Stimulated activated CD8-positive, alpha-beta memory T cell treated with anti-CD3 and anti-CD28 coated beads, Interleukin-12 subunit alpha, Interleukin-12 subunit beta, amount 100 ng/mL, for 4 hours (primary cell): ENCODE data around the gene FRAS1.
"Not testable (repeated sequence)": the region's sequence is repeated elsewhere in the genome, so short reads cannot be mapped to it uniquely, and the experiment has no call there.

Experiments
- DNase-seq: peaks from one replicate; pipeline ENCODE4 v3.0.0-alpha.2; 2020; ENCODE audit warnings: low read depth

The FRAS1 gene

DNA sequence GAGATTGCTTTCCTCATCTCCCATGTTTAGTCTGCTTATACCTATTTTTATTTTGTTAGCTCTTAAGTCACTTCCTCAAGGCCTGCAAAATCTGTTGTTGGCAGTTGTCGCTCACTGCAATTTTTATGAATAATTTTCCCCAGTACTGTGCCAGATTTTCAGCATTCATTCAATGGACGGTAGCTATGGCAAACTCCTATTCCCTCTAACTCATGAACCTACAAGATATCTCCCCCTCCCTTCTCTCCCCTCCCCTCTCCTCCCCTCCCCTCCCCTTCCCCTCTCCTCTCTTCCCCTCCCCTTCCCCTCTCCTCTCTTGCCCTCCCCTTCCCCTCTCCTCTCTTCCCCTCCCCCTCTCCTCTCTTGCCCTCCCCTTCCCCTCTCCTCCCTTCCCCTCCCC lies 160.4 kb downstream of the FRAS1 start:
- DNase-seq, result no peak

DNA sequence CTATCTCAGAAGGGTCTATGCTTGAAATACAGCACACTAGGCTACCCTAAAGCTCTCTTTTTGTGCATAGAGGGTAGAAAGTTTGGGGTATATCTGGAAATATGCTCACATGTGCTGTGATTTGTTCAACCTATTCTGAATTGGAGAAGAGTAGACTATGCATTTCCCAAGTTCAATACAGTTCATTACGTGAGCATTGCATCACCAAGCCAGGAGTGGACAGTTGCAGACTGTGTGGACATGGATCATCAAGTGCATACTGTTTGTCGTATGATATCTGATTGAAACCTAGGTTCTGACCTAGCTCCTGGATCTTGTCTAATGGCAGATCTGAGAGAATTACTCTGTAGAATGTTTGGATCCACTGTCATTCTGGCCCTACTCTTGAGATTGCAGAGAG lies 161.1 kb downstream of the FRAS1 start:
- no peak for DNase-seq

DNA sequence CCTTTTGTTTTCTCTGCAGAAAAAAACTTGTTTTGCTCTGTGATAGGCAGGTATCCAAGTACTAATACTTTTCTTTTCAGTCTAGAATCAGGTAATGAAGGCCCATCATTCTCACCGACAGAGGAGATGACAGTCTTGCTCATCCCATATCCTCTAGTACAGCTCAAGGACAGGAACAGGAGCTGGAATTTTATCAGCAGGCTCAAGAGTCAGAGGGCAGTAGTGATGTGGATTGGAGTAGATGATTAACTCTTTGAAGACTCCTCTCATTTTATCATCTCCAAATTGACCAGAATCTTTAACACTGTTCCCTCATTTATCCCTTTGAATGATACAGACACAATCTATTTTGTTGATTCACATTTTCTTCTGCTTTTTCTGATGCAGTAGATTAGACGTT lies 162.7 kb downstream of the FRAS1 start:
- no peak for DNase-seq

DNA sequence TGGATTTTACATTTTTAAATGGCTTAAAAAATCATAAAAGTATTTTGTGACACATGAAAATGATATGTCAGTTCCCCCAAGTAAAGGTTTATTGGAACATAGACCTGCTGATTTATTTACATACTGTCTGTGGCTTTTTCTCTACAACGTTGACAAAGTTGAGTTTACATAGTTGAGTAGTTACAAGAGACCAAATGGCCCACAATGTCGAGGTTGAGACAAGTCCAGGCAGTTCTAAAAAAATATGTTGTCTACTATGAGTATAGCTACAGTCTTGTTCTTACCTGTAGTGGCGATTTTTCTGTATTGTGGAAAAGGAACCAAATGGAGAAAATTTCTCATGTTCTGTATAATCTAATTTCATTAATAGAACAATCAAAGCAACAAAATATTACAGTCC lies 163.2 kb downstream of the FRAS1 start:
- no peak for DNase-seq

DNA sequence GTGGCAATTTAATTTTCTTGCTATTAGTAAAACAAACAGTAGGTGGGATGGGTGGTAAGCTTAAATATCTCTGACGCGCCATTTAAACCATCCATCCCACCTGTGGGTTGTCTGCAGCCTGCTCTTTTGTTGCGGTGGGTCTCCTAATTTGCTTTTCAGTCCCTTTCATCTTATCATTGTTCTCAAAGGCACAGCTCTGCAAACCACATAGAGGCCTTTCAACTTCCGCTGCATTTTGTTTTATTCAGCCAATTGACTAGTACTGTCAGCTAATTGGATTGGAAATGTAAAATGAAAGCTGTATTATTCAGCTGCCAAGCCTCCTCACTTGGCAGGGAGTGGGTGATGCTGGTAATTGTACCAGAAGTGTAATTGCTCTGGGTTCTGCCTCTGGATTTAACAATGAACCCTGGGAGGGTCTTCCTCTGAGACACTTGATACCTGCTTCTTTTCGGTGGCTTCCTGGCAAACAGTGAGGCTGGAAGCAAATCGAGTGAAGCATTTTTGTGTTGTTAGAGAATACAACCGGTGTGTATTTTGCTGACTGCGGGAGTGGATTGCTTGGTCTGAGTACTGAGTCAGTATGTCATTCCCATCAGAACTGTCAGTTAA lies 165.6 kb downstream of the FRAS1 start:
- DNase-seq, result no peak

DNA sequence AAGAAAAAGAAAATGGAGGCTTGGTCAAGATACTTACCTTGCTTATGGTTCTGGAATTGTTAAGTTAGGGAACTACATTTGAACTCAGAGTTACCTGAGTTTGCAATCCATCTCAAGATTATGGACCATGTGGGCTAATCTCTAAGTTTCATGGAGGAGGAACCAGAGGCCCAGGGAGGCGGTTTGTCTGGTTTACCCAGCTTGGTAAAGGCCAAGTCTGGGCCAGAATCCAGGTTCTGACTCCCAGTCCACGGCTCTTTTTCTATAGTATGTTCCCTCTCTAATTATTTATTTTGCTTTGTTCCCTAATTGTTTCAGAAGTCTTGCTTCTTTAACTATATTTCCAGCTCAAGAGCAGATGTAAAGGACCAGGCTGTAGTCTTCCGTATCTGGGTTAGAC lies 168.1 kb downstream of the FRAS1 start:
- no peak for DNase-seq

DNA sequence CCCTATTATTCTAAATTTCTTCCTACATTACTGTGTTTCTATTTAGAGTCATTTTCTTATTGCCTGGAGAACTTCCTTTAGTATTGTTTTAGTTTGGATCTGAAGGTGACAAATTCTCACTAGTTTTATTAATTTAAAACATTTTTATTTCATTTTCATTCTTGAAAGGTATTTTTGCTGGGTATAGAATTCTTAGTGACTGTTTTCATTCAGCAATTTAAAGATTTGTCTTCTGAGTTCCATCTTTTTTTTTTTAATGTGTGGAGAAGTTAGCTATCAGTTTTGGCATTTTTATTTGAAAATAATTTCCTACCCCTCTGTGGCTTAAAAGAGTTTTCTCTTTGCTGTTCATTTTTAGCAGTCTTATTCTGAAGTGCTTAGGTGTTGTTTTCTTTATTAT lies 169.2 kb downstream of the FRAS1 start:
- DNase-seq, result no peak

DNA sequence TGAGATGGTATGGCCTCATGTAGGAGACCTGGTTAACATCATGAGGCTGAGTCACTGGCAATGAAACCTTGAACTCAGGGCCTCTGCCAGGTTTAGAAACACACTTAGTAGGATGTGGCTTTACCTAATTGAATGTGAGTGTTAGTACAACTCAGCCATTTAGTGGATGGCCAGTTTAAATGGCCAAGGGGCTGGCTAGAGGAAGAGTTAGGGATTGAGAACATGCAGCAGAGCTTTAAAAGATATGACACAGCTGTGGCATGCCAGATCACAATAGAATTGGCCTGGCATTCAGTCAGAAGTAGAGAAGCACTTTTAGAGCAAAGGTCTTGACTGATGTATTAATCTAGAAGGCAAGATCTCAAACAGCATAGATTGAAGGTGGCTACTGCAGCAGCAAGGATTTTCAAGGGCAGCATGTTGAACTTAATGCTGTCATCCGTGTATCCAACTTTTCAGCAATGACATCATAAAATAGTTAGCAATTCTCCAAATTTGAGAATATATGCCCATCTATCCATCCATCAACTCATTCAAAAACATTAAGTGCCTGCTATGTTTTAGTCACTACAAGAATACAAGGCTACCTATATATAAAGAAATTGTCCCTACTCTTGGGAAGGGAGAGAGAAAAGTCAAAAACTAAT lies 170.4 kb downstream of the FRAS1 start:
- no peak for DNase-seq

DNA sequence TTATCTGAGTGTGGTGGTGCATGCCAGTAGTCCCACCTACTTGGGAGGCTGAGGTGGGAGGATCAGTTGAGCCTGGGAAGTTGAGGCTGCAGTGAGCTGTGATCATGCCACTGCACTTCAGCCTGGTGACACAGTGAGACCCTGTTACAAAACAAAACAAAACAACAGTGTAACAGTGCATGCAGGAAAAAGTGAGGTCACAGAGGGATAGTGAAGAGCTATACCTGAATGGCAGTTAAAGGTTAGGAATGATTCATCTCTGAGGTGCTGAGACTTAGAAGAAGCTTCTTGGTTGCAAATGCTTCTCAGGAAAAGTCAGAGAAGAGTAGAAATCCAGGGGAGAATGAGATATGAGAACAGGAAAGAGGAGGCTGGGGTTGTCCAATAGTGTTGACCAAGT lies 178.7 kb downstream of the FRAS1 start:
- no peak for DNase-seq

DNA sequence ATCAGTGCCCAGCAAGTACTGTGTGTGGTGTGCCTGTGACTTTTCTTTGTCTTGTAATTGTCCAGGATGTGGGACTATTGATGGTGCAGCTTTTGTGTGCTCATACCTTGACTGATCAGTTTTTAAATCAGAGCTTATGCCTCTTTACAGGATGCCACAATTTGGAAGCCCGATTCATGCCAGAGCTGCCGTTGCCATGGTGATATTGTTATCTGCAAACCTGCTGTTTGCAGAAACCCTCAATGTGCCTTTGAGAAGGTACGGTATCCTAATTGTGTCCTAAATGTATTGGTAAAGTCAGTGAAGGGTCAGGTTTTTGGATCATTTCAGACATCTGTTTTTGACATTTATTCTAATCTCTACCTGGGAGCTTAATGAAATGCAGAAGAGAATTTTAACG lies 180.2 kb downstream of the FRAS1 start:
- DNase-seq, result no peak

DNA sequence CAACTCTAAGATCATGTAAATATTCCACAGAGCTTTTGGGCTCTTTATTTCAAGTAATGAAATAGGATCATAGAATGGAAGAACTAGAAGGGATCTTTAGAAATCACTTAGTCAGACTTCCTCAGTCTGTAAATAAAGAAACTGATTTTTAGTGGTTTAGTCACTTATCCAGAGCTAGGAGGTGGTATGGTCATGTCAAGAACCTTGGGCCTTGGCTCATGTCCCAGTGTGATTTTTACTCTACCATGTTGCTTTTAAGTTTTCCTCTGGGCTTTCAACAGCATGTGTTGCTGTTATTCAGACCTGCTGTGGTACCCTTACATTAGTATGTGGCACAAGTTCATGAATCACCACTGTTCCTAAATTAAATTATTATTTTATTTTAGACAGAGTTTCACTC lies 184.9 kb downstream of the FRAS1 start:
- no peak for DNase-seq

DNA sequence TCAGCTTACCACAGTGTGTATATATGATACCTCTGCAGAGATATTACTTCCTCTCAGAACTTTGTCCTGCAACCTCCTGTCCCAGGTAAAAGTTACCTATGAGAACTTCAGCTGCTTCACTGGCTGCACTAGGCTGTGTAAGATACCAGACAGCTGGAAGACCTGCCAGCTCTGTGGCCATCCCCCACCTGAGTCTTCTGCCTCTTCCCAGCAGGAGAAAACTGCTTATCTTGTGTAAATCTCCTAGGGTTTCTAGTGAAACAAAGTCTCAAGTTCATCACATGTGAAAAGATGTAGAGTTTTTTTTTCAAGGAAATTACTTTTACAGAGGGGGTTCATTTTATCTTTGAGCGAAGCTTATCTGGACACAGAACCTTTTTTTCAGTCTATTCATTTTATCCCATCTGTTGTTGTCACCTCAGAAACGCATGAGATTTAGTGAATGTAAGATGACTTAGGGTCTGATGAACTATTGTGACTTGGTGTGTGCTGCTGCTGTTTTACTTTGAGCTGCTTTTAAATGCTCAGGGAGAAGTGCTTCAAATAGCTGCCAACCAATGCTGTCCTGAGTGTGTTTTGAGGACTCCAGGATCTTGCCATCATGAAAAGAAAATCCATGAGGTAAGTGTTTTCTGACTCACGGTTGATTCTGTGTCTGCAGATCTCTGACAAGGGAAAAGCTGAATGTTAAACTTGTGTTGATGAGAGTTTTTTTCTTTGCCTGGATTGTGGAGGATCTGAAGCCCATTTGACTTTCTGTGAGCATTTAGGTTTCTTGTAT lies 187.8 kb downstream of the FRAS1 start:
- no peak for DNase-seq

DNA sequence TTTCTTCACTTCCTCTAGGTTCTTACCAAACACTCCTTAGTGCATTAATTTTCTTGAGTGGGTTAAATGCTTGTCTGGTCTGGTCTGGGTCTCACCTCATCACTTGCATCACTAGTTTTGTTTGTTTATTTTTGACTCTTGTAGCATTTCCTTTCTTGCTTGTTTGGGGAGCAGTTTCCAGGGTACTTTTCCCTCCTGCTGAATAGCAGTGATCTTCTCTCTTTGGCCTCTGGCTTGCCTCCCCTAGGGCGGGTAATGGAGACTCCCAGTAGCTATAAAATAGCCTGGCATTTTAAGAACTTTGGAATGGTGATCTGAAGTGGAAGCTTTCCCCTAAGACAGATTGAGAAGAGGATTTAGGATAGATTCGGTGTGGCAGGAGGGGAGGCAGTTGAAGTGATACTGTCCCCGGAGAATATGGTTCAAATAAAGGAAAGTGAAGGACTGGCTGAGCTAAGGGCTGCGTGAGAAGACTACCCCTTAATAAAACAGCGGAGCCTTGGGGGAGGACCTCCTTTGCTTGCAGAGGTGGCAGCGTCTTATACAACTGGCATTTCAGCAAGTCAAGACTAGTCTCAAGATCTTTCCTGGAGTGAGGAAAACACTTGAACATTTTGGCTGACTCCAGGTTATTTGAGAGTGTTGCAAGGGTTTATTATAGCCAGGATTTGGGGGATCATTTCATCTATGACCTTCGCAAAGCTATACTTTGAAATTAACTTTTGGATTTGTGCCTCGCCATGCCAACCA lies 190.6 kb downstream of the FRAS1 start:
- no peak for DNase-seq

DNA sequence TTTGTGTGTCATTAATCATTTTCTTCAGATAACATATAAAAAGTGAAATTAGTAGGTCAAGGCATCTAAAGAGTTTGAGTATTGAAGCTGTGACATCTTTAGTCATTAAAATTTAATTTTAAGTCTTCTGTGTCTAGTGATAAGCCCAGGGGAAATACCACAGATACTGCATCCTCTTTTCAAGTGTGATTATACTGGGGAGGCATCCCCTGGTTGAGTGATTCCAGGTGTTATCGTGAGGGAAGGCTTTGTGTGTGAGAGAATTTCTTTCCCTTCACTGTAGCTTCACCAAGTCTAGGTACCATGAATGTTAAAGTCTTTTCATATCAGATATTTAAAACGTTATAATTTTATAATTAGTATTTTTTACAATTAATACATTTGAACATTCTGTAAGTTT lies 193.4 kb downstream of the FRAS1 start:
- DNase-seq, result no peak

DNA sequence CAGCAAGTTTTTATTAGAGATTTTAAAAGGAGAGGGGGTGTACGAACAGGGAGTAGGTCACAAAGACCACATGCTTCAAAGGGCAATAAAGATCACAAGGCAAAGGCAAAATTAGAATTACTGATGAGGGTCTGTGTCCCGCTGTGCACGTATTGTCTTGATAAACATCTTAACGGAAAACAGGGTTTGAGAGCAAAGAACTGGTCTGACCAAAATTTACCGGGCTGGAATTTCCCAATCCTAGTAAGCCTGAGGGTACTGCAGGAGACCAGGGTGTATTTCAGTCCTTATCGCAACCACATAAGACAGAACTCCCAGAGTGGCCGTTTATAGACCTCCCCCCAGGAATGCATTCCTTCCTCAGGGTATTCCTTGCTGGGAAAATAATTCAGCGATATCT lies 195.7 kb downstream of the FRAS1 start:
- DNase-seq, result not testable (repeated sequence)

DNA sequence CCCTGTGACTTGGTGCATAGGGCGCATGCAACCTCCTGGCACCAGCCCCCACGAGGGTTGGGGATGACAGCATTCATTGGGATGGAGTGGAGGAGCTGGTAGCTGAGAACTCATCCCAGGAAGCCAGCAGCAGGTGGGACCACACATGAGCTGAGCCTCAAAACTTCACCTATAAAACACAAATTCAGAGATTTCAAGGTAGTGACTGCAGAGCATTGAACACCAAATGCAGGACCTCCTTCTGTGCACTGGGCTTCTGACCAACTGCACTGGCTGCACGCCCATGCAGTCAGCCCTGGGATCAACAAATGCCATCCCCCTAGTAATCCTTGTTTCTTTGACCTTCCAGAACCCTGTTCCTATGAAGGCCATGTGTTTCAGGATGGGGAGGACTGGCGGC lies 197.8 kb downstream of the FRAS1 start:
- no peak for DNase-seq

DNA sequence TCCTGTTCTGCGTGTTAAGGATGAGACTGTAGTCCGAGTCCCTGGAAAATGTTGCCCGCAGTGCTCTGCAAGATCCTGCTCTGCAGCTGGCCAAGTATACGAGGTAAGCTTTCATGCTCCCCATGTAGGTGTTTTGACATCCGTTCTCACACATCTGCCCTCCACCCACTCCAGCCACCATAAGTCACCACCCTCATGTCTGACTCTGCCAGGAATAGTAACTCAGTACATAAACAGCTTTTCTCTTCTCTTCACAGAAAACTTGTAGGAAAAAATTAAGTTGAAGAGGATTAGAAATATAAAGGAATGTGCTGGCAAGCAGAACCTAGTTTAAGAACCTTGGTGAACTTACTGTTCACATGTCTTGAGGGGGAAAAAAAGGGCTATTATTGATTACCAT lies 207.9 kb downstream of the FRAS1 start:
- no peak for DNase-seq

DNA sequence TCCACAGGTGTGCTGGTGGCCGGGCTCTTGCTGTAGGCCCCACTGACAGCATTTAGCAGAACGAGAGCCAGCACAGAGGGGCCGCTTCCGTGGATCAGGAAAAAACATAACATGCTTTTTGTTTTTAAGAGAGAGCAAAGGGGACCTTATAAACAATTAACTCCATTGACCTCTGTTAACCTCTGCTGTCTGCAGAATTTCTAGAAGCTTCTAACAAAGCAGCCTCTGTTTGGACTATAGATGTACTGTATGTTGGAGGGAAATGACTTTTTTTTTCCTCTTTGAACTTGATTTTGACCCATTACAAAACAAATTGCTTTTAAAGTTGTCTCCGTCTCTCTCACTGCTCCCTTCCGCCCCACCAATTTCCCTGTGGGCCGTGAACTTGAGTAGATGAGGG lies 210.7 kb downstream of the FRAS1 start:
- no peak for DNase-seq

DNA sequence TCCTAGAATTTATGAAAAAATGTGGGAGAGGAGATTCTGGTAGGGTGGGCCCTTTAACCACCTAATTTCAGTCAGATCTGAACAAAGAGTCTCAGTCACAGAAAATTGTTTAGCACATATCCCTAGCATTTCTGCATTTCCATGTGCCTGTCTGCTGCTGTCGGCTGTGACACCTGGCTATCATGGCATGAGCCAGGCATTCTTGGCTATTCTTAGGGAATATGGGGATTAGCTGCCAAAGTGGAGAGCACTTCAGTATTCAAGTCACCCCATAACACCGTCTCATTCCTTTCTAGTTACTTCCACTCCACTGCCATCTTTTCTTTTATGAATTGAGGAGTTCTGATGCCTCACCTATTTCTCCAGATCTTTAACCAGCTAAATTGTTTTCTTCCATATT lies 211.5 kb downstream of the FRAS1 start:
- DNase-seq, result no peak

DNA sequence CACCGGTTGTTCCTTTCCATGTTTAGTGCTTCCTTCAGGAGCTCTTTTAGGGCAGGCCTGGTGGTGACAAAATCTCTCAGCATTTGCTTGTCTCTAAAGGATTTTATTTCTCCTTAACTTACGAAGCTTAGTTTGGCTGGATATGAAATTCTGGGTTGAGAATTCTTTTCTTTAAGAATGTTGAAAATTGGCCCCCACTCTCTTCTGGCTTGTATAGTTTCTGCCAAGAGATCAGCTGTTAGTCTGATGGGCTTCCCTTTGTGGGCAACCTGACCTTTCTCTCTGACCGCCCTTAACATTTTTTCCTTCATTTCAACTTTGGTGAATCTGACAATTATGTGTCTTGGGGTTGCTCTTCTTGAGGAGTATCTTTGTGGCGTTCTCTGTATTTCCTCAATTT lies 218.3 kb downstream of the FRAS1 start:
- not testable (repeated sequence) for DNase-seq

DNA sequence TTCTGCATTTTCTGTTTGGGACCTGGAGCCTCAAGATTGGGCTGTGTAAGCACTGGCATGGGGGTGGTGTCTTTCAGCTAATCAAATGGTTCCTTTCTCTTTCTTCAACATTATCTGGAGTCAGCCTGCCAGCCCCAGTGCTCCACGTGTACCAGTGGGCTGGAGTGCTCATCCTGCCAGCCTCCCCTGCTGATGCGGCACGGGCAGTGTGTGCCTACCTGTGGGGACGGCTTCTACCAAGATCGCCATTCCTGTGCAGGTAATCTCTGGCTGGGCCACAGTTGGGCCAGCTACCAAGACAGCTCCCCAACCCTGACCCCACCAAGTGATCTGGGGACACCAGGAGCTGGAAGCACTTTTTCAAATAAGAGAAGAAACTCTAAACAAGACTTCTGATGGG lies 229.2 kb downstream of the FRAS1 start:
- no peak for DNase-seq

DNA sequence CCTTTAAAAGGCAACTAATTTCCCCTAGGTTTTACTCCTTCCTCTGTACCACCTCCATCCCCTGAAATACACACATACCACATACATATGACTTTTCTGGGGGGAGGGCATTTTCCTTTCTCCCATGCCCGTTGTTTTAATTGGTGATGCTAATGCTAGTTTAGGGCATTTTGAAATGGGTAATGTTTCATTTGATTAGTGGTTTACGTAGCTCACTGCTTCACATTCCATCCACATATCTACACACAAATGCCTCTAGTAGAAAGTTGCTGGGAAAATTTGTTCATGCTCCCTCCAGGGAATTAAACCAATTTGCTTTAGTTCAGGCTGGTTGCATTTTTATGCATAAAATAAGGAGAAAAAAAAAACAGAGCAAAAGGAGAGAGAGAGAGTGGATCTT lies 231.2 kb downstream of the FRAS1 start:
- DNase-seq, result no peak

DNA sequence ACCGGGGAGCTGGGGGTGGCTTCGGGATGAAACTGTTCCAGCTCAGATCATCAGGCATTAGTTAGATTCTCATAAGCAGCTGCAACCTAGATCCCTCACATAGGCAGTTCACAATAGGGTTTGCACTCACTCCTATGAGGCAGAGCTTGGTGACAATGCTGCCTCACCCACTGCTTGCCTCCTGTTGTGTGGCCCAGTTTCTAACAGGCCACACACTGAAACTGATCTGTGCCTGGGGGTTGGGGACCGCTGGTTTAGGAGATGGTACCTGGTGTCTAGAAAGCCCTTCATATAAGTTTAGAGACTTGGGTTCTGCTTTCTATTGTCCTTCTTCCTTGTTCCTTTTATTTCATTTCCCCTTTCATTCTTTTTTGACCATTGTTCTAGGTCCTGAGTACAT lies 234.2 kb downstream of the FRAS1 start:
- DNase-seq, result no peak
